Stimulated activated effector memory CD8-positive, alpha-beta T cell treated with anti-CD3 and anti-CD28 coated beads, Interleukin-12 subunit alpha, Interleukin-12 subunit beta, amount 100 ng/mL, for 72 hours (primary cell): ENCODE data around the gene CENPX.
A peak's percentile ranks its signal among the peaks of the same experiment; 100 is the strongest.

ENCODE experiments used
- ATAC-seq: fragments of 150-1000 bp; cut with Tn5 transposase; 2 replicates; pipeline ENCODE4 v1.10.0; 2021
- DNase-seq, 2 donors: peaks; one replicate each; pipeline ENCODE4 v3.0.0; 2021 to 2022; ENCODE audit warnings: low spot score in 2 of 2
- H3K27ac Mint-ChIP-seq: one replicate; pipeline ENCODE4 v1.8.0; 2022; ENCODE audit warnings: mild to moderate bottlenecking, mixed read lengths
- H3K36me3 Mint-ChIP-seq: one replicate; pipeline ENCODE4 v1.8.0; 2022; ENCODE audit warnings: mild to moderate bottlenecking, mixed read lengths
- H3K4me1 Mint-ChIP-seq: one replicate; pipeline ENCODE4 v1.8.0; 2022; ENCODE audit warnings: mixed read lengths
- H3K4me3 Mint-ChIP-seq: one replicate; pipeline ENCODE4 v1.8.0; 2022; ENCODE audit warnings: mild to moderate bottlenecking, mixed read lengths
- H3K9me3 Mint-ChIP-seq: one replicate; pipeline ENCODE4 v1.8.0; 2022; ENCODE audit warnings: mixed read lengths

CENPX gene

GRCh38 chr17:82023447-82024241 lies 966 bp upstream of the CENPX start:
- Mint-ChIP-seq H3K9me3 (no peaks in the 10 kb centered on the region), H3K4me3 (peak overlapping the region; percentile 79), H3K36me3 (peaks cover 24% of the 10 kb centered on the region), H3K4me1 (peaks cover 35% of the 10 kb centered on the region), H3K27ac (peak overlapping the region; percentile 68)
- DNase-seq (peak in 1 of 2 donors; percentile 72), ATAC-seq (peak; percentile 1)

- DNase-seq (peak; percentile 96 to 99), ATAC-seq (peak; percentile 95)
- peak within 1 kb of the TSS; percentile 68 for H3K27ac Mint-ChIP-seq
- peaks cover 35% of the 10 kb centered on the region for H3K4me1 Mint-ChIP-seq
- no peaks in the 10 kb centered on the region for H3K9me3 Mint-ChIP-seq
- peaks cover 23% of the 10 kb centered on the region for H3K36me3 Mint-ChIP-seq
- peak within 1 kb of the TSS; percentile 79 for H3K4me3 Mint-ChIP-seq
These were observed 336 bp upstream of the CENPX start, which contains the start of gene LRRC45 for GRCh38 chr17:82022981-82023446. LRRC45 (plus strand) TSS chr17:82023305; CDS start chr17:82023644, 339 bp downstream.

- H3K4me1 Mint-ChIP-seq: peaks cover 26% of the 10 kb centered on the region
- no peaks in the 10 kb centered on the region for H3K9me3 Mint-ChIP-seq
- H3K36me3 Mint-ChIP-seq: peaks cover 18% of the 10 kb centered on the region
- peak overlapping the region; percentile 79 for H3K4me3 Mint-ChIP-seq
- H3K27ac Mint-ChIP-seq: peak overlapping the region; percentile 68
- DNase-seq (no peak), ATAC-seq (no peak)
These were observed 773 bp downstream of the CENPX start for GRCh38 chr17:82021900-82022309.

GRCh38 chr17:82021107-82021899 lies 1.4 kb downstream of the CENPX start:
- Mint-ChIP-seq H3K4me3 (peak overlapping the region; percentile 79), H3K27ac (peak overlapping the region; percentile 68), H3K36me3 (peaks cover 18% of the 10 kb centered on the region), H3K4me1 (peaks cover 26% of the 10 kb centered on the region), H3K9me3 (no peaks in the 10 kb centered on the region)
- no peak for ATAC-seq
- peak in 1 of 2 donors; percentile 75 for DNase-seq

GRCh38 chr17:82020572-82021106 lies 2.0 kb downstream of the CENPX start:
- no peak for DNase-seq
- Mint-ChIP-seq H3K4me1 (peaks cover 26% of the 10 kb centered on the region), H3K4me3 (peak overlapping the region; percentile 79), H3K9me3 (no peaks in the 10 kb centered on the region), H3K36me3 (peaks cover 18% of the 10 kb centered on the region), H3K27ac (no peak overlapping the region)
- no peak for ATAC-seq

GRCh38 chr17:82019690-82020571 lies 2.7 kb downstream of the CENPX start:
- Mint-ChIP-seq H3K4me1 (peaks cover 26% of the 10 kb centered on the region), H3K36me3 (peaks cover 18% of the 10 kb centered on the region), H3K4me3 (peak overlapping the region; percentile 79), H3K27ac (no peak overlapping the region), H3K9me3 (no peaks in the 10 kb centered on the region)
- DNase-seq (peak; percentile 69 to 87), ATAC-seq (no peak)

- ATAC-seq: no peak
- no peak overlapping the region for H3K27ac Mint-ChIP-seq
- no peak overlapping the region for H3K4me3 Mint-ChIP-seq
- H3K4me1 Mint-ChIP-seq: peaks cover 24% of the 10 kb centered on the region
- DNase-seq: no peak
- peaks cover 18% of the 10 kb centered on the region for H3K36me3 Mint-ChIP-seq
- H3K9me3 Mint-ChIP-seq: no peaks in the 10 kb centered on the region
These were observed 3.5 kb downstream of the CENPX start for GRCh38 chr17:82018989-82019689.

GRCh38 chr17:82018152-82018988 lies 4.3 kb downstream of the CENPX start:
- DNase-seq (no peak), ATAC-seq (no peak)
- Mint-ChIP-seq H3K27ac (no peak overlapping the region), H3K36me3 (peaks cover 18% of the 10 kb centered on the region), H3K4me3 (no peak overlapping the region), H3K9me3 (no peaks in the 10 kb centered on the region), H3K4me1 (peaks cover 19% of the 10 kb centered on the region)

GRCh38 chr17:82017612-82018151 lies 5.0 kb downstream of the CENPX start:
- Mint-ChIP-seq H3K36me3 (peaks cover 13% of the 10 kb centered on the region), H3K4me3 (no peak overlapping the region), H3K9me3 (no peaks in the 10 kb centered on the region), H3K4me1 (peaks cover 19% of the 10 kb centered on the region), H3K27ac (no peak overlapping the region)
- DNase-seq: no peak
- ATAC-seq: no peak

- Mint-ChIP-seq H3K36me3 (peaks cover 11% of the 10 kb centered on the region), H3K4me1 (peaks cover 17% of the 10 kb centered on the region), H3K9me3 (no peaks in the 10 kb centered on the region), H3K4me3 (no peak overlapping the region), H3K27ac (no peak overlapping the region)
- ATAC-seq (no peak), DNase-seq (no peak)
These were observed 5.7 kb downstream of the CENPX start for GRCh38 chr17:82016875-82017459.

GRCh38 chr17:82016061-82016874 lies 6.4 kb downstream of the CENPX start:
- no peak overlapping the region for H3K4me3 Mint-ChIP-seq
- peaks cover 11% of the 10 kb centered on the region for H3K36me3 Mint-ChIP-seq
- DNase-seq (no peak), ATAC-seq (no peak)
- no peak overlapping the region for H3K27ac Mint-ChIP-seq
- H3K9me3 Mint-ChIP-seq: no peaks in the 10 kb centered on the region
- H3K4me1 Mint-ChIP-seq: peaks cover 10% of the 10 kb centered on the region

GRCh38 chr17:82015311-82015971 lies 7.2 kb downstream of the CENPX start:
- ATAC-seq: no peak

More at GRCh38 chr17:82015311-82015971, 7.2 kb downstream of the CENPX start:
- DNase-seq: no peak
- Mint-ChIP-seq H3K9me3 (no peaks in the 10 kb centered on the region), H3K36me3 (peaks cover 6% of the 10 kb centered on the region), H3K27ac (no peak overlapping the region), H3K4me1 (peaks cover 5% of the 10 kb centered on the region), H3K4me3 (no peak overlapping the region)
